CD4-positive, alpha-beta T cell treated with Interleukin-17A for 4 hours (primary cell): Measurements from ENCODE around the gene KL.

ENCODE experiments used
- DNase-seq: peaks from one replicate; pipeline ENCODE4 v3.0.0-alpha.2; 2020; ENCODE audit warnings: mixed read lengths

The KL gene

GRCh38 chr13:33115274-33115673, 99.1 kb downstream of the KL start:
- DNase-seq: no peak
